HG02759 (cell line): Measurements from ENCODE around the gene PAM.
"Not testable (repeated sequence)": the region's sequence is repeated elsewhere in the genome, so short reads cannot be mapped to it uniquely, and the experiment has no call there.

Source experiments
- ATAC-seq: cut with Tn5 transposase; IDR thresholded peaks from one replicate; pipeline ENCODE4 v1.9.1; 2021; ENCODE audit warnings: mild to moderate bottlenecking, moderate library complexity; ENCODE audit not compliant: unreplicated experiment

The PAM gene

GRCh38 chr5:102750151-102750834, 4.8 kb upstream of the PAM start:
- ATAC-seq, result no peak

- ATAC-seq, result not testable (repeated sequence)
Observed at GRCh38 chr5:102751903-102752376, 3.2 kb upstream of the PAM start.

- no peak for ATAC-seq
Observed at GRCh38 chr5:102753889-102754766, 977 bp upstream of the PAM start.

- ATAC-seq, result peak; percentile 65
Observed at GRCh38 chr5:102755686-102756371, 724 bp downstream of the PAM start.

- no peak for ATAC-seq
Observed at GRCh38 chr5:102758576-102758975, 3.5 kb downstream of the PAM start.

GRCh38 chr5:102759289-102759688, 4.2 kb downstream of the PAM start:
- no peak for ATAC-seq

- no peak for ATAC-seq
Observed at GRCh38 chr5:102759700-102760099, 4.6 kb downstream of the PAM start.

- ATAC-seq, result no peak
Observed at GRCh38 chr5:102760815-102761214, 5.7 kb downstream of the PAM start.

- ATAC-seq, result peak; percentile 77
Observed at GRCh38 chr5:102762095-102762534, 7.0 kb downstream of the PAM start.

- peak; percentile 29 for ATAC-seq
Observed at GRCh38 chr5:102762562-102763227, 7.6 kb downstream of the PAM start.

GRCh38 chr5:102763734-102764133, 8.6 kb downstream of the PAM start:
- ATAC-seq, result no peak

- ATAC-seq, result no peak
Observed at GRCh38 chr5:102764381-102765004, 9.4 kb downstream of the PAM start.

- ATAC-seq, result no peak
Observed at GRCh38 chr5:102765350-102765749, 10.2 kb downstream of the PAM start.

GRCh38 chr5:102766295-102767090, 11.4 kb downstream of the PAM start:
- no peak for ATAC-seq

- ATAC-seq, result no peak
Observed at GRCh38 chr5:102767862-102768261, 12.8 kb downstream of the PAM start.

- ATAC-seq, result no peak
Observed at GRCh38 chr5:102770803-102771202, 15.7 kb downstream of the PAM start.

- no peak for ATAC-seq
Observed at GRCh38 chr5:102771435-102771834, 16.3 kb downstream of the PAM start.

GRCh38 chr5:102772273-102772672, 17.2 kb downstream of the PAM start:
- ATAC-seq, result no peak

- no peak for ATAC-seq
Observed at GRCh38 chr5:102773133-102773532, 18.0 kb downstream of the PAM start.

- ATAC-seq, result not testable (repeated sequence)
Observed at GRCh38 chr5:102775756-102776155, 20.7 kb downstream of the PAM start.
